Stimulated activated CD8-positive, alpha-beta memory T cell treated with anti-CD3 and anti-CD28 coated beads, Interleukin-12 subunit alpha, Interleukin-12 subunit beta, amount 100 ng/mL, for 1 hour (primary cell): Measurements from ENCODE around the gene EVI5.
"Not testable (repeated sequence)": the region's sequence is repeated elsewhere in the genome, so short reads cannot be mapped to it uniquely, and the experiment has no call there.

ENCODE experiments used
- DNase-seq: peaks from one replicate; pipeline ENCODE4 v3.0.0-alpha.2; 2020; ENCODE audit warnings: low read depth

EVI5 gene

GRCh38 chr1:92571578-92571977 lies 213.3 kb downstream of the EVI5 start:
- no peak for DNase-seq

GRCh38 chr1:92567211-92567868 lies 217.6 kb downstream of the EVI5 start:
- no peak for DNase-seq

GRCh38 chr1:92563457-92564216 lies 221.3 kb downstream of the EVI5 start:
- DNase-seq, result no peak

- DNase-seq, result no peak
Measured at GRCh38 chr1:92556350-92556749, 228.6 kb downstream of the EVI5 start.

- DNase-seq, result no peak
Measured at GRCh38 chr1:92554216-92554615, 230.7 kb downstream of the EVI5 start.

- DNase-seq, result no peak
Measured at GRCh38 chr1:92551916-92552315, 233.0 kb downstream of the EVI5 start.

- no peak for DNase-seq
Measured at GRCh38 chr1:92544756-92545165, 240.1 kb downstream of the EVI5 start.

- no peak for DNase-seq
Measured at GRCh38 chr1:92543131-92544055, 241.5 kb downstream of the EVI5 start.

- no peak for DNase-seq
Measured at GRCh38 chr1:92538413-92539061, 246.4 kb downstream of the EVI5 start.

GRCh38 chr1:92538048-92538412 lies 246.9 kb downstream of the EVI5 start:
- no peak for DNase-seq

GRCh38 chr1:92536980-92537884 lies 247.7 kb downstream of the EVI5 start:
- DNase-seq, result no peak

- no peak for DNase-seq
Measured at GRCh38 chr1:92536211-92536979, 248.5 kb downstream of the EVI5 start.

GRCh38 chr1:92532371-92532770 lies 252.5 kb downstream of the EVI5 start:
- DNase-seq, result not testable (repeated sequence)

GRCh38 chr1:92531939-92532338 lies 253.0 kb downstream of the EVI5 start:
- DNase-seq, result not testable (repeated sequence)

- DNase-seq, result no peak
Measured at GRCh38 chr1:92527670-92528069, 257.2 kb downstream of the EVI5 start.

- not testable (repeated sequence) for DNase-seq
Measured at GRCh38 chr1:92524944-92525590, 259.8 kb downstream of the EVI5 start.

- no peak for DNase-seq
Measured at GRCh38 chr1:92519043-92519442, 265.9 kb downstream of the EVI5 start.

- no peak for DNase-seq
Measured at GRCh38 chr1:92516574-92516973, 268.3 kb downstream of the EVI5 start.

GRCh38 chr1:92515796-92516201 lies 269.1 kb downstream of the EVI5 start:
- DNase-seq, result no peak

- no peak for DNase-seq
Measured at GRCh38 chr1:92511541-92511940, 273.4 kb downstream of the EVI5 start.
